ENCODE measurements around the gene RBM42.

The RBM42 gene

GRCh38 chr19:35642312-35642711, 13.5 kb downstream of the RBM42 start:
- peaks cover 31% of the 10 kb centered on the region for H3K4me1 ChIP-seq (ENCODE audit: insufficient read depth, low read length, severe bottlenecking)
- peaks cover 4% of the 10 kb centered on the region; the same call in 1 of the 2 replicates for H3F3A ChIP-seq (ENCODE audit: insufficient read depth, low read length)
- no peaks in the 10 kb centered on the region for H4K20me1 ChIP-seq (ENCODE audit: insufficient read depth, low read length)
- H3K9me3 ChIP-seq (ENCODE audit: low read length), result no peaks in the 10 kb centered on the region
- H3K27me3 ChIP-seq (ENCODE audit: insufficient read depth, low read length), result no peaks in the 10 kb centered on the region
- H3K9me2 ChIP-seq (ENCODE audit: low read depth, low read length), result no peaks in the 10 kb centered on the region
- H3K27ac ChIP-seq (ENCODE audit: low read depth, low read length, poor library complexity, severe bottlenecking), result no peak overlapping the region
- no peaks in the 10 kb centered on the region for H3K79me2 ChIP-seq (ENCODE audit: insufficient read depth, low read length)
- no peak overlapping the region for H2AFZ ChIP-seq (ENCODE audit: low read length)
- TF ChIP-seq EZH2 (IDR thresholded peaks at IDR 0.05; ENCODE audit: borderline replicate concordance, low read length) (no peak), CTCF (IDR thresholded peaks at IDR 0.05; ENCODE audit: low read length) (no peak)
- H3K4me3 ChIP-seq (ENCODE audit: low read depth, low read length, poor library complexity, severe bottlenecking), result no peak overlapping the region
- no peak overlapping the region for H3K9ac ChIP-seq (ENCODE audit: low read length)
- no peak overlapping the region for H3K4me2 ChIP-seq (ENCODE audit: low read length)
- peaks cover 10% of the 10 kb centered on the region for H3K36me3 ChIP-seq (ENCODE audit: insufficient read depth, low read length)

GRCh38 chr19:35642798-35643254, 14.0 kb downstream of the RBM42 start:
- Histone ChIP-seq H3K79me2 (ENCODE audit: insufficient read depth, low read length) (no peaks in the 10 kb centered on the region), H3K27ac (ENCODE audit: low read depth, low read length, poor library complexity, severe bottlenecking) (no peak overlapping the region), H3K27me3 (ENCODE audit: insufficient read depth, low read length) (no peaks in the 10 kb centered on the region), H3K9ac (ENCODE audit: low read length) (peak overlapping the region; percentile 64), H3K36me3 (ENCODE audit: insufficient read depth, low read length) (peaks cover 5% of the 10 kb centered on the region), H3K9me2 (ENCODE audit: low read depth, low read length) (no peaks in the 10 kb centered on the region), H3K4me3 (ENCODE audit: low read depth, low read length, poor library complexity, severe bottlenecking) (peak overlapping the region; percentile 65), H3K9me3 (ENCODE audit: low read length) (no peaks in the 10 kb centered on the region), H4K20me1 (ENCODE audit: insufficient read depth, low read length) (no peaks in the 10 kb centered on the region), H3K4me1 (ENCODE audit: insufficient read depth, low read length, severe bottlenecking) (peaks cover 35% of the 10 kb centered on the region), H3K4me2 (ENCODE audit: low read length) (peak overlapping the region; percentile 68), H3F3A (ENCODE audit: insufficient read depth, low read length) (peaks cover 4% of the 10 kb centered on the region; the same call in 1 of the 2 replicates), H2AFZ (ENCODE audit: low read length) (no peak overlapping the region)
- TF ChIP-seq EZH2 (IDR thresholded peaks at IDR 0.05; ENCODE audit: borderline replicate concordance, low read length) (no peak), CTCF (IDR thresholded peaks at IDR 0.05; ENCODE audit: low read length) (no peak)

- H3K9me2 ChIP-seq (ENCODE audit: low read depth, low read length), result no peaks in the 10 kb centered on the region
- H3K27ac ChIP-seq (ENCODE audit: low read depth, low read length, poor library complexity, severe bottlenecking), result peak overlapping the region; percentile 71
- peaks cover 4% of the 10 kb centered on the region; the same call in 1 of the 2 replicates for H3F3A ChIP-seq (ENCODE audit: insufficient read depth, low read length)
- no peaks in the 10 kb centered on the region for H3K9me3 ChIP-seq (ENCODE audit: low read length)
- H3K4me2 ChIP-seq (ENCODE audit: low read length), result peak overlapping the region; percentile 68
- no peak overlapping the region for H2AFZ ChIP-seq (ENCODE audit: low read length)
- H3K4me1 ChIP-seq (ENCODE audit: insufficient read depth, low read length, severe bottlenecking), result peaks cover 36% of the 10 kb centered on the region
- H3K4me3 ChIP-seq (ENCODE audit: low read depth, low read length, poor library complexity, severe bottlenecking), result peak overlapping the region; percentile 65
- no peak for TF ChIP-seq CTCF (IDR thresholded peaks at IDR 0.05; ENCODE audit: low read length)
- H3K36me3 ChIP-seq (ENCODE audit: insufficient read depth, low read length), result no peaks in the 10 kb centered on the region
- no peaks in the 10 kb centered on the region for H3K27me3 ChIP-seq (ENCODE audit: insufficient read depth, low read length)
- H3K79me2 ChIP-seq (ENCODE audit: insufficient read depth, low read length), result peaks cover 3% of the 10 kb centered on the region
- peak overlapping the region; percentile 64 for H3K9ac ChIP-seq (ENCODE audit: low read length)
- no peaks in the 10 kb centered on the region for H4K20me1 ChIP-seq (ENCODE audit: insufficient read depth, low read length)
These were observed 14.7 kb downstream of the RBM42 start for GRCh38 chr19:35643255-35644205.

All from OCI-LY1 (cell line).